ENCODE measurements around the gene FHOD3. TPM values are rescaled to one million over a fixed set of nuclear protein-coding genes. Genes with fewer than 3 reads are reported as not detected.

FHOD3 gene
- total and polyA plus RNA-seq, 2 of the 8 experiments (the other 6 are each of a cell fraction or from before 2014, with no cell fraction given), result 9.7 to 10.5 TPM

DNA sequence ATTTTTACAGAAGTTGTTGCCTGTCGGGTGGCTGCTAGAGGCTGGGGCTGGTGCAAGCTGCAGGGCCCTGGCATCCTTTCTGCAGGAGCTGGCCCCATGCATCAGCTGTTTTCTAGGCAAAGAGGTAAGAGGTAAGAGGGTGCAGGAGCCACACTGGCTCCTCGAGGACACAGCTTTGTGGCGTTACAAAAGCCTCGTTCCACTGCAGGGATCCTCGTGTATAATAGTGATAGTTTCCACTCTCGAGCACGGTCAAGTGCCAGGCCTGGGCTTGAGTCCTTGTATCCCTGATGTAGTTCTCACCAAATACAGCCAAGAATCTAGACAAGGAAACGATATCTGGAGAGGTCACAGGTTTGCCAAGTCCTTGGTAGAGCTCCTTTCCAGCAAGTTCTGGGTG, 33.2 kb upstream of the FHOD3 start (continued):
- TF ChIP-seq, protein P1, sequence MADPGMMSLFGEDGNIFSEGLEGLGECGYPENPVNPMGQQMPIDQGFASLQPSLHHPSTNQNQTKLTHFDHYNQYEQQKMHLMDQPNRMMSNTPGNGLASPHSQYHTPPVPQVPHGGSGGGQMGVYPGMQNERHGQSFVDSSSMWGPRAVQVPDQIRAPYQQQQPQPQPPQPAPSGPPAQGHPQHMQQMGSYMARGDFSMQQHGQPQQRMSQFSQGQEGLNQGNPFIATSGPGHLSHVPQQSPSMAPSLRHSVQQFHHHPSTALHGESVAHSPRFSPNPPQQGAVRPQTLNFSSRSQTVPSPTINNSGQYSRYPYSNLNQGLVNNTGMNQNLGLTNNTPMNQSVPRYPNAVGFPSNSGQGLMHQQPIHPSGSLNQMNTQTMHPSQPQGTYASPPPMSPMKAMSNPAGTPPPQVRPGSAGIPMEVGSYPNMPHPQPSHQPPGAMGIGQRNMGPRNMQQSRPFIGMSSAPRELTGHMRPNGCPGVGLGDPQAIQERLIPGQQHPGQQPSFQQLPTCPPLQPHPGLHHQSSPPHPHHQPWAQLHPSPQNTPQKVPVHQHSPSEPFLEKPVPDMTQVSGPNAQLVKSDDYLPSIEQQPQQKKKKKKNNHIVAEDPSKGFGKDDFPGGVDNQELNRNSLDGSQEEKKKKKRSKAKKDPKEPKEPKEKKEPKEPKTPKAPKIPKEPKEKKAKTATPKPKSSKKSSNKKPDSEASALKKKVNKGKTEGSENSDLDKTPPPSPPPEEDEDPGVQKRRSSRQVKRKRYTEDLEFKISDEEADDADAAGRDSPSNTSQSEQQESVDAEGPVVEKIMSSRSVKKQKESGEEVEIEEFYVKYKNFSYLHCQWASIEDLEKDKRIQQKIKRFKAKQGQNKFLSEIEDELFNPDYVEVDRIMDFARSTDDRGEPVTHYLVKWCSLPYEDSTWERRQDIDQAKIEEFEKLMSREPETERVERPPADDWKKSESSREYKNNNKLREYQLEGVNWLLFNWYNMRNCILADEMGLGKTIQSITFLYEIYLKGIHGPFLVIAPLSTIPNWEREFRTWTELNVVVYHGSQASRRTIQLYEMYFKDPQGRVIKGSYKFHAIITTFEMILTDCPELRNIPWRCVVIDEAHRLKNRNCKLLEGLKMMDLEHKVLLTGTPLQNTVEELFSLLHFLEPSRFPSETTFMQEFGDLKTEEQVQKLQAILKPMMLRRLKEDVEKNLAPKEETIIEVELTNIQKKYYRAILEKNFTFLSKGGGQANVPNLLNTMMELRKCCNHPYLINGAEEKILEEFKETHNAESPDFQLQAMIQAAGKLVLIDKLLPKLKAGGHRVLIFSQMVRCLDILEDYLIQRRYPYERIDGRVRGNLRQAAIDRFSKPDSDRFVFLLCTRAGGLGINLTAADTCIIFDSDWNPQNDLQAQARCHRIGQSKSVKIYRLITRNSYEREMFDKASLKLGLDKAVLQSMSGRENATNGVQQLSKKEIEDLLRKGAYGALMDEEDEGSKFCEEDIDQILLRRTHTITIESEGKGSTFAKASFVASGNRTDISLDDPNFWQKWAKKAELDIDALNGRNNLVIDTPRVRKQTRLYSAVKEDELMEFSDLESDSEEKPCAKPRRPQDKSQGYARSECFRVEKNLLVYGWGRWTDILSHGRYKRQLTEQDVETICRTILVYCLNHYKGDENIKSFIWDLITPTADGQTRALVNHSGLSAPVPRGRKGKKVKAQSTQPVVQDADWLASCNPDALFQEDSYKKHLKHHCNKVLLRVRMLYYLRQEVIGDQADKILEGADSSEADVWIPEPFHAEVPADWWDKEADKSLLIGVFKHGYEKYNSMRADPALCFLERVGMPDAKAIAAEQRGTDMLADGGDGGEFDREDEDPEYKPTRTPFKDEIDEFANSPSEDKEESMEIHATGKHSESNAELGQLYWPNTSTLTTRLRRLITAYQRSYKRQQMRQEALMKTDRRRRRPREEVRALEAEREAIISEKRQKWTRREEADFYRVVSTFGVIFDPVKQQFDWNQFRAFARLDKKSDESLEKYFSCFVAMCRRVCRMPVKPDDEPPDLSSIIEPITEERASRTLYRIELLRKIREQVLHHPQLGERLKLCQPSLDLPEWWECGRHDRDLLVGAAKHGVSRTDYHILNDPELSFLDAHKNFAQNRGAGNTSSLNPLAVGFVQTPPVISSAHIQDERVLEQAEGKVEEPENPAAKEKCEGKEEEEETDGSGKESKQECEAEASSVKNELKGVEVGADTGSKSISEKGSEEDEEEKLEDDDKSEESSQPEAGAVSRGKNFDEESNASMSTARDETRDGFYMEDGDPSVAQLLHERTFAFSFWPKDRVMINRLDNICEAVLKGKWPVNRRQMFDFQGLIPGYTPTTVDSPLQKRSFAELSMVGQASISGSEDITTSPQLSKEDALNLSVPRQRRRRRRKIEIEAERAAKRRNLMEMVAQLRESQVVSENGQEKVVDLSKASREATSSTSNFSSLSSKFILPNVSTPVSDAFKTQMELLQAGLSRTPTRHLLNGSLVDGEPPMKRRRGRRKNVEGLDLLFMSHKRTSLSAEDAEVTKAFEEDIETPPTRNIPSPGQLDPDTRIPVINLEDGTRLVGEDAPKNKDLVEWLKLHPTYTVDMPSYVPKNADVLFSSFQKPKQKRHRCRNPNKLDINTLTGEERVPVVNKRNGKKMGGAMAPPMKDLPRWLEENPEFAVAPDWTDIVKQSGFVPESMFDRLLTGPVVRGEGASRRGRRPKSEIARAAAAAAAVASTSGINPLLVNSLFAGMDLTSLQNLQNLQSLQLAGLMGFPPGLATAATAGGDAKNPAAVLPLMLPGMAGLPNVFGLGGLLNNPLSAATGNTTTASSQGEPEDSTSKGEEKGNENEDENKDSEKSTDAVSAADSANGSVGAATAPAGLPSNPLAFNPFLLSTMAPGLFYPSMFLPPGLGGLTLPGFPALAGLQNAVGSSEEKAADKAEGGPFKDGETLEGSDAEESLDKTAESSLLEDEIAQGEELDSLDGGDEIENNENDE (IDR thresholded peaks at IDR 0.05; ENCODE audit: insufficient replicate concordance, low read length), result no peak
